Measurements from ENCODE around the gene SETD2. TPM values are rescaled to one million over a fixed set of nuclear protein-coding genes. Genes with fewer than 3 reads are reported as not detected.

The SETD2 gene
- total RNA-seq, 1 experiment from 2014 or later = 24.1 TPM

- Histone ChIP-seq H2AFZ (ENCODE audit: low read length) (no peak overlapping the region), H4K20me1 (ENCODE audit: low read length) (no peaks in the 10 kb centered on the region), H3K27ac (ENCODE audit: low read length) (no peak overlapping the region), H3K4me2 (ENCODE audit: low read length) (no peak overlapping the region), H3K9ac (ENCODE audit: low read length) (no peak overlapping the region), H3K4me1 (ENCODE audit: insufficient read depth, low read length) (peaks cover 7% of the 10 kb centered on the region), H3F3A (ENCODE audit: low read length, unreplicated experiment) (no peaks in the 10 kb centered on the region), H3K27me3 (ENCODE audit: low read length) (no peaks in the 10 kb centered on the region), H3K4me3 (ENCODE audit: low read length) (no peak overlapping the region), H3K9me2 (replicated peaks; ENCODE audit: low read length) (no peaks in the 10 kb centered on the region), H3K36me3 (ENCODE audit: low read depth, low read length) (no peaks in the 10 kb centered on the region), H3K79me2 (ENCODE audit: low read length) (peaks cover 20% of the 10 kb centered on the region), H3K9me3 (ENCODE audit: low read length) (no peaks in the 10 kb centered on the region)
- DNase-seq (no peak), ATAC-seq (no peak)
- ChIA-PET POLR2A (ENCODE audit: unreplicated experiment) (no interaction called here), CTCF (no interaction called here)
- TF ChIP-seq EZH2 (IDR thresholded peaks at IDR 0.05; ENCODE audit: low read length, unreplicated experiment) (no peak), EZH2phosphoT487 (IDR thresholded peaks at IDR 0.05; ENCODE audit: borderline replicate concordance, low read length) (no peak)
- TF ChIP-seq, protein P1, sequence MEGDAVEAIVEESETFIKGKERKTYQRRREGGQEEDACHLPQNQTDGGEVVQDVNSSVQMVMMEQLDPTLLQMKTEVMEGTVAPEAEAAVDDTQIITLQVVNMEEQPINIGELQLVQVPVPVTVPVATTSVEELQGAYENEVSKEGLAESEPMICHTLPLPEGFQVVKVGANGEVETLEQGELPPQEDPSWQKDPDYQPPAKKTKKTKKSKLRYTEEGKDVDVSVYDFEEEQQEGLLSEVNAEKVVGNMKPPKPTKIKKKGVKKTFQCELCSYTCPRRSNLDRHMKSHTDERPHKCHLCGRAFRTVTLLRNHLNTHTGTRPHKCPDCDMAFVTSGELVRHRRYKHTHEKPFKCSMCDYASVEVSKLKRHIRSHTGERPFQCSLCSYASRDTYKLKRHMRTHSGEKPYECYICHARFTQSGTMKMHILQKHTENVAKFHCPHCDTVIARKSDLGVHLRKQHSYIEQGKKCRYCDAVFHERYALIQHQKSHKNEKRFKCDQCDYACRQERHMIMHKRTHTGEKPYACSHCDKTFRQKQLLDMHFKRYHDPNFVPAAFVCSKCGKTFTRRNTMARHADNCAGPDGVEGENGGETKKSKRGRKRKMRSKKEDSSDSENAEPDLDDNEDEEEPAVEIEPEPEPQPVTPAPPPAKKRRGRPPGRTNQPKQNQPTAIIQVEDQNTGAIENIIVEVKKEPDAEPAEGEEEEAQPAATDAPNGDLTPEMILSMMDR (conservative IDR thresholded peaks at IDR 0.05; ENCODE audit: low read depth, low read length) = no peak
- intact Hi-C loops (cut with micrococcal nuclease) = no loop called here
- BruUV-seq (replicated peaks) = no TSS peak
These were observed 176.6 kb downstream of the SETD2 start for GRCh38 chr3:46987319-46987742.

DNA sequence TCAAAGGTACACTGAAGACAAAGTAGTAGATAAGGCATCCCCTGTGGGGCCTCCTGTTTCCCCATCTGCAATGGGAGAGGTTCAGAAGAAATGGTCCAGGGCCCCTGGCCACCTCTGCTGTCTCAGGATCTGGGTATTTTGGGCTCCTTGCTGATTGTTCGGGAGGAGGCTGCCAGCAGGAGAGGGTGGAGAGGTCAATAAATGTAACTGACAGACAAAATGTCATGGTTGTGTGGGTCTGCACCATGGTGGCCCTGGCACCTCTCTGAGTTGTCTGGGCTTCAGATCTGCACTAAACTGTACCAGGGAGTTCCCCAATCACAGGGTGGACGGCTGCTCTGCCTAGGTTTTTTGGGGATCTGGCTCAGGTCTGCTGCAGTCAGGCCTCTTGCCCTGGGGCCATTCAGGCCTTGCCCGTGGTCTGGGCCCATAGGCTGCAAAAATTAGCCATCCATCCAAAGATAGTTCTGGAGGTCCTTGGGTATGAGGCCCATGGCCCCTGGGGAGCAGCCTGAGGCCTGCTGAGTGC is 177.1 kb downstream of the SETD2 start:
- H3K27me3 ChIP-seq (ENCODE audit: low read length) = no peaks in the 10 kb centered on the region
- H3F3A ChIP-seq (ENCODE audit: low read length, unreplicated experiment) = no peaks in the 10 kb centered on the region
- peaks cover 24% of the 10 kb centered on the region for H3K79me2 ChIP-seq (ENCODE audit: low read length)
- H3K4me3 ChIP-seq (ENCODE audit: low read length) = no peak overlapping the region
- no peak overlapping the region for H3K4me2 ChIP-seq (ENCODE audit: low read length)
- no peak overlapping the region for H3K27ac ChIP-seq (ENCODE audit: low read length)
- H3K9me3 ChIP-seq (ENCODE audit: low read length) = no peaks in the 10 kb centered on the region
- no peaks in the 10 kb centered on the region for H3K9me2 ChIP-seq (replicated peaks; ENCODE audit: low read length)
- H3K4me1 ChIP-seq (ENCODE audit: insufficient read depth, low read length) = peaks cover 11% of the 10 kb centered on the region
- no peak overlapping the region for H2AFZ ChIP-seq (ENCODE audit: low read length)
- ATAC-seq (no peak), DNase-seq (no peak)
- no peaks in the 10 kb centered on the region for H3K36me3 ChIP-seq (ENCODE audit: low read depth, low read length)
- ChIA-PET CTCF (no interaction called here), POLR2A (ENCODE audit: unreplicated experiment) (no interaction called here)
- intact Hi-C loops (cut with micrococcal nuclease) = no loop called here
- H4K20me1 ChIP-seq (ENCODE audit: low read length) = no peaks in the 10 kb centered on the region
- no peak overlapping the region for H3K9ac ChIP-seq (ENCODE audit: low read length)
- BruUV-seq (replicated peaks) = no TSS peak
- TF ChIP-seq EZH2 (IDR thresholded peaks at IDR 0.05; ENCODE audit: low read length, unreplicated experiment) = no peak
- TF ChIP-seq, protein P1 (conservative IDR thresholded peaks at IDR 0.05; ENCODE audit: low read depth, low read length) = no peak
- TF ChIP-seq EZH2phosphoT487 (IDR thresholded peaks at IDR 0.05; ENCODE audit: borderline replicate concordance, low read length) = no peak

DNA sequence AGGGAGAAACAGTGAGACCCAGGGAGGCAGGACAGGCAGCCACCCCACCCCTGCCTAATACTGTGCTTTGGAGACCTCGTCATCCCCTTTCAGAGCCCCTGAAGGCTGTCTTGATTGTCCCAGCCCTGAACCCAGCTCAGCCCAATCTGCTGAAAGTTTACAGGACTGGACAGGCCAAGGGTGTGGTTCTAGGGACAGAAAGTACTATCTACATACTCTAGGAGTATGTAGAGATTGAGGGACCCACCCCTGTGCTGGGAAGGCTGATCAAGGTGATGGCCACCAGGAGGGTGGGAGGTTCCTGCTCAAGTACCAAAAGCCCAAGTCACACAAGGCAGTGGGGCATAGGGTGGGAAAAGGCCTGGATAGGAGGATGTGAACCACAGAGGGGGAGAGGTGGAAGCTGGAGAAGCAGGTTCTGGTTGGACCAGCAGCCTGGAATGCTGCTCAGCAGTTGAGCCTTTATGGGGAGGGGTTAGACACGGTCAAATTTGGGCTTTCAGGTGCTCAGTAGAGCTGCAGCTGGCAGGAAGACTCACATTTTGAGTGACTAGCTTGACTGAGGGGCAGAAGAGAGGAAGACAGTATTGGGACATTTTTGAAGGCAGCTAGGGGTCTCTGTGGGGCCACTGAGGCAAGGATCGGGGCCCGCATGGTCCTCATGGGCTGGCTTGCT is 177.7 kb downstream of the SETD2 start:
- H3K36me3 ChIP-seq (ENCODE audit: low read depth, low read length) = no peaks in the 10 kb centered on the region
- ChIA-PET CTCF (interaction anchor here (1.1 kb wide), 1 partner anchor 63 kb away, joined by 3 read pairs; no protein-coding TSS in a partner anchor), POLR2A (ENCODE audit: unreplicated experiment) (no interaction called here)
- H3K79me2 ChIP-seq (ENCODE audit: low read length) = peaks cover 29% of the 10 kb centered on the region
- no peak overlapping the region for H2AFZ ChIP-seq (ENCODE audit: low read length)
- H3K4me2 ChIP-seq (ENCODE audit: low read length) = no peak overlapping the region
- no peaks in the 10 kb centered on the region for H3K9me2 ChIP-seq (replicated peaks; ENCODE audit: low read length)
- no peaks in the 10 kb centered on the region for H3F3A ChIP-seq (ENCODE audit: low read length, unreplicated experiment)
- H4K20me1 ChIP-seq (ENCODE audit: low read length) = no peaks in the 10 kb centered on the region
- intact Hi-C loops (cut with micrococcal nuclease) = no loop called here
- no peak for ATAC-seq
- no peaks in the 10 kb centered on the region for H3K27me3 ChIP-seq (ENCODE audit: low read length)
- DNase-seq = no peak
- TF ChIP-seq, protein P1 (conservative IDR thresholded peaks at IDR 0.05; ENCODE audit: low read depth, low read length) = no peak
- TF ChIP-seq EZH2 (IDR thresholded peaks at IDR 0.05; ENCODE audit: low read length, unreplicated experiment) (no peak), EZH2phosphoT487 (IDR thresholded peaks at IDR 0.05; ENCODE audit: borderline replicate concordance, low read length) (no peak)
- no peak overlapping the region for H3K9ac ChIP-seq (ENCODE audit: low read length)
- H3K4me3 ChIP-seq (ENCODE audit: low read length) = no peak overlapping the region
- H3K27ac ChIP-seq (ENCODE audit: low read length) = no peak overlapping the region
- no peaks in the 10 kb centered on the region for H3K9me3 ChIP-seq (ENCODE audit: low read length)
- H3K4me1 ChIP-seq (ENCODE audit: insufficient read depth, low read length) = peaks cover 18% of the 10 kb centered on the region
- BruUV-seq (replicated peaks) = no TSS peak
